H1 (cell line): ENCODE data around the gene RASA4B. TPM values are rescaled to one million over a fixed set of nuclear protein-coding genes. Genes with fewer than 3 reads are reported as not detected.

ENCODE experiments used
- CTCF ChIA-PET: fragments of 300-600 bp; sonication (Branson Sonifier 250); formaldehyde crosslinking; loops from one replicate; lab custom pipeline; 2021; ENCODE audit not compliant: partially characterized antibody; lab: Charles Lee
- POLR2A ChIA-PET: fragments of 300-600 bp; sonication (Branson Sonifier 250); formaldehyde crosslinking; loops from one replicate; lab custom pipeline; 2021; ENCODE audit warnings: inconsistent platforms; ENCODE audit not compliant: partially characterized antibody; lab: Charles Lee
- DNase-seq, 2 experiments: peaks; one replicate each; pipeline versions ENCODE4 v3.0.0 to v3.0.0-alpha.2; 2010 to 2022; ENCODE audit warnings: low spot score in 2 of 2, low read depth in 1 of 2, mixed read lengths in 1 of 2
- FAIRE-seq: peaks from 2 replicates; lab custom pipeline; 2011; peaks lifted over from hg19 to GRCh38; lab: Jason Lieb, UNC
- H2AFZ ChIP-seq: 2 replicates; pipeline ENCODE4 v1.8.1; 2012; ENCODE audit warnings: low read length, inconsistent platforms
- H2AK5ac ChIP-seq: 2 replicates; pipeline ENCODE4 v1.6.1; 2013; ENCODE audit warnings: low read depth, low read length
- H2BK120ac ChIP-seq: replicated peaks from 2 replicates; pipeline ENCODE3; 2013; ENCODE audit warnings: low read depth, low read length, inconsistent platforms
- H2BK12ac ChIP-seq: 2 replicates; pipeline ENCODE4 v1.6.1; 2013; ENCODE audit warnings: low read depth, low read length
- H2BK15ac ChIP-seq: 2 replicates; pipeline ENCODE4 v1.6.1; 2013; ENCODE audit warnings: low read length
- H2BK20ac ChIP-seq: 2 replicates; pipeline ENCODE4 v1.6.1; 2013; ENCODE audit warnings: low read length
- H2BK5ac ChIP-seq: 2 replicates; pipeline ENCODE4 v1.6.1; 2013; ENCODE audit warnings: low read depth, low read length
- H3K14ac ChIP-seq: 2 replicates; pipeline ENCODE4 v1.6.1; 2013; ENCODE audit warnings: inconsistent platforms; ENCODE audit not compliant: insufficient read length
- H3K18ac ChIP-seq: 2 replicates; pipeline ENCODE4 v1.6.1; 2013; ENCODE audit warnings: low read length; ENCODE audit errors: extremely low read depth
- H3K23ac ChIP-seq: 2 replicates; pipeline ENCODE4 v1.6.1; 2013; ENCODE audit warnings: inconsistent platforms; ENCODE audit not compliant: insufficient read length
- H3K23me2 ChIP-seq: 2 replicates; pipeline ENCODE4 v1.6.1; 2013; ENCODE audit warnings: low read depth, low read length
- H3K27ac ChIP-seq: 2 replicates; pipeline ENCODE4 v1.6.1; 2011; ENCODE audit warnings: low read depth, low read length, inconsistent platforms
- H3K27me3 ChIP-seq, 4 experiments: replicated peaks in 1 of 4; 1 replicate in 1 of 4; 2 replicates in 3 of 4; pipeline versions ENCODE4 v1.6.1 to v1.8.1; 2011 to 2013; ENCODE audit warnings: low read length in 3 of 4, mild to moderate bottlenecking in 3 of 4, inconsistent platforms in 2 of 4, mixed read lengths in 2 of 4, moderate library complexity in 1 of 4; ENCODE audit not compliant: control insufficient read depth in 3 of 4, insufficient read depth in 3 of 4; ENCODE audit errors: extremely low read depth in 1 of 4
- H3K36me3 ChIP-seq, 4 experiments: 2 replicates each; pipeline versions ENCODE4 v1.6.1 to v1.8.1; 2011 to 2013; ENCODE audit warnings: mild to moderate bottlenecking in 4 of 4, low read length in 3 of 4, moderate library complexity in 2 of 4, control low read depth in 1 of 4, inconsistent platforms in 1 of 4; ENCODE audit not compliant: insufficient read depth in 4 of 4, control insufficient read depth in 2 of 4
- H3K4ac ChIP-seq: replicated peaks from 2 replicates; pipeline ENCODE3; 2013; ENCODE audit warnings: low read length, low read depth, mixed read lengths, inconsistent platforms; ENCODE audit not compliant: insufficient read length
- H3K4me1 ChIP-seq, 4 experiments: replicated peaks in 1 of 4; 1 replicate in 1 of 4; 2 replicates in 3 of 4; pipeline versions ENCODE4 v1.6.1 to v1.8.1; 2011 to 2013; ENCODE audit warnings: low read length in 3 of 4, inconsistent platforms in 2 of 4, mixed read lengths in 1 of 4; ENCODE audit not compliant: insufficient read depth in 4 of 4, control insufficient read depth in 3 of 4
- H3K4me2 ChIP-seq, 2 experiments: 2 replicates each; pipeline versions ENCODE4 v1.6.1 to v1.8.1; 2011 to 2013; ENCODE audit warnings: low read depth in 2 of 2, low read length in 2 of 2, control low read depth in 1 of 2, inconsistent platforms in 1 of 2, mild to moderate bottlenecking in 1 of 2; ENCODE audit not compliant: insufficient read depth in 1 of 2
- H3K4me3 ChIP-seq, 4 experiments: fragments of 200-600, 300-600 bp in 1 of 4; sonication (generic), shearing (Covaris generic), sonication (Bioruptor Twin) in 1 of 4; 2 replicates each; pipeline versions ENCODE4 v1.5.1 to v1.8.1; 2011 to 2016; ENCODE audit warnings: low read length in 4 of 4, low read depth in 3 of 4, control low read depth in 2 of 4, inconsistent platforms in 2 of 4, mild to moderate bottlenecking in 2 of 4, mixed read lengths in 1 of 4, moderate library complexity in 1 of 4; ENCODE audit not compliant: insufficient read depth in 2 of 4; ENCODE audit errors: extremely low read depth in 1 of 4
- H3K56ac ChIP-seq: replicated peaks from 2 replicates; pipeline ENCODE3; 2013; ENCODE audit warnings: low read depth, mild to moderate bottlenecking, mixed read lengths, low read length, inconsistent platforms; ENCODE audit not compliant: insufficient read length
- H3K79me1 ChIP-seq: 2 replicates; pipeline ENCODE4 v1.6.1; 2013; ENCODE audit warnings: low read depth, low read length, control low read depth
- H3K79me2 ChIP-seq, 2 experiments: 2 replicates each; pipeline versions ENCODE4 v1.6.1 to v1.8.1; 2012 to 2013; ENCODE audit warnings: low read length in 2 of 2, mild to moderate bottlenecking in 2 of 2, inconsistent platforms in 1 of 2; ENCODE audit not compliant: insufficient read depth in 2 of 2, control insufficient read depth in 1 of 2
- H3K9ac ChIP-seq, 4 experiments: replicated peaks in 1 of 4; 1 replicate in 1 of 4; 2 replicates in 3 of 4; pipeline versions ENCODE4 v1.6.1 to v1.8.1; 2011 to 2013; ENCODE audit warnings: low read depth in 3 of 4, low read length in 3 of 4, control low read depth in 2 of 4, mild to moderate bottlenecking in 2 of 4, moderate library complexity in 2 of 4, inconsistent platforms in 1 of 4; ENCODE audit errors: extremely low read depth in 1 of 4
- H3K9me3 ChIP-seq, 2 experiments: 2 replicates each; pipeline versions ENCODE4 v1.6.1 to v1.8.1; 2012 to 2013; ENCODE audit warnings: mild to moderate bottlenecking in 2 of 2, moderate library complexity in 2 of 2, control low read depth in 1 of 2, inconsistent platforms in 1 of 2, low read depth in 1 of 2, low read length in 1 of 2, mixed read lengths in 1 of 2; ENCODE audit not compliant: insufficient read depth in 2 of 2
- H4K20me1 ChIP-seq, 2 experiments: replicated peaks in 1 of 2; 2 replicates each; pipeline versions ENCODE3 to v1.8.1; 2011 to 2013; ENCODE audit warnings: inconsistent platforms in 2 of 2, low read length in 2 of 2, mild to moderate bottlenecking in 1 of 2; ENCODE audit not compliant: insufficient read depth in 2 of 2, control insufficient read depth in 1 of 2
- H4K5ac ChIP-seq: 2 replicates; pipeline ENCODE4 v1.6.1; 2013; ENCODE audit warnings: low read length, low read depth, mixed read lengths, inconsistent platforms; ENCODE audit not compliant: insufficient read length
- H4K8ac ChIP-seq: 2 replicates; pipeline ENCODE4 v1.8.0; 2013; ENCODE audit warnings: mild to moderate bottlenecking, moderate library complexity, low read length, inconsistent platforms; ENCODE audit not compliant: insufficient read depth; ENCODE audit errors: extremely low read depth
- H4K91ac ChIP-seq: replicated peaks from 2 replicates; pipeline ENCODE3; 2013; ENCODE audit warnings: low read length, mixed read lengths, inconsistent platforms; ENCODE audit not compliant: insufficient read length
- BRCA1 ChIP-seq: IDR thresholded peaks from 2 replicates; pipeline ENCODE4 v1.6.1; 2012; ENCODE audit warnings: low read depth, low read length, improper control_type of control experiment
- KDM5A ChIP-seq: fragments of 200-600 bp; IDR thresholded peaks from 2 replicates; pipeline ENCODE4 v1.7.1; 2012; ENCODE audit warnings: mild to moderate bottlenecking, low read length, inconsistent platforms, mixed read lengths
- RBBP5 ChIP-seq: IDR thresholded peaks from 2 replicates; pipeline ENCODE4 v1.7.1; 2012; ENCODE audit warnings: low read depth, mild to moderate bottlenecking, inconsistent platforms, low read length, moderate library complexity, borderline replicate concordance
- SAP30 ChIP-seq: fragments of 300-600 bp; sonication (generic); IDR thresholded peaks from 2 replicates; pipeline ENCODE4 v1.7.1; 2012; ENCODE audit warnings: low read length, moderate library complexity, mild to moderate bottlenecking, inconsistent platforms; ENCODE audit not compliant: insufficient read depth, insufficient replicate concordance
- TBP ChIP-seq: IDR thresholded peaks from 2 replicates; pipeline ENCODE4 v1.6.1; 2011; ENCODE audit warnings: low read depth, low read length, improper control_type of control experiment
- YY1 ChIP-seq: IDR thresholded peaks from 2 replicates; pipeline ENCODE4 v1.6.1; 2011; ENCODE audit warnings: low read depth, mild to moderate bottlenecking, low read length
- WGBS, 2 experiments: shearing (Covaris generic) in 1 of 2; methylation state at CpG; one replicate each; pipeline versions ENCODE4 v1.1.6 to v1.1.7; 2013 to 2015; ENCODE audit warnings: low lambda C conversion rate in 2 of 2, mixed read lengths in 2 of 2, inconsistent platforms in 1 of 2, low coverage in 1 of 2, missing lambda C conversion rate in 1 of 2; ENCODE audit not compliant: insufficient replicate concordance in 2 of 2, insufficient coverage in 1 of 2, insufficient read length in 1 of 2; ENCODE audit errors: extremely low coverage in 1 of 2, missing lambda C conversion rate in 1 of 2; 5-methylcytosine and 5-hydroxymethylcytosine counted together
- polyA plus RNA-seq, 7 experiments: library from polyadenylated mRNA; depleted of rRNA in 3 of 7; stranded (reverse) in 5 of 7; unstranded in 2 of 7; fragments of >200 nt in 5 of 7; fragments of 200-250 nt in 2 of 7; gene quantifications; 1 replicate in 5 of 7; 2 replicates in 1 of 7; 4 replicates in 1 of 7; pipeline versions ENCODE4 v1.2.1 to v1.2.3, GENCODE V29; 2011 to 2013; ENCODE audit warnings: missing spikeins in 2 of 7, mixed read lengths in 2 of 7
- total RNA-seq: library from RNA; stranded (reverse); fragmentation: NEBNext Ultra II Directional; extraction: Animal tissue kit (Norgen Biotek cat#: 25700); gene quantifications from 2 replicates; pipeline ENCODE4 v1.2.1, GENCODE V29; 2021

Gene RASA4B
- total and polyA plus RNA-seq, 2 of the 8 experiments (the other 6 are each of a cell fraction or from before 2014, with no cell fraction given) = 3.4 to 6.7 TPM

DNA sequence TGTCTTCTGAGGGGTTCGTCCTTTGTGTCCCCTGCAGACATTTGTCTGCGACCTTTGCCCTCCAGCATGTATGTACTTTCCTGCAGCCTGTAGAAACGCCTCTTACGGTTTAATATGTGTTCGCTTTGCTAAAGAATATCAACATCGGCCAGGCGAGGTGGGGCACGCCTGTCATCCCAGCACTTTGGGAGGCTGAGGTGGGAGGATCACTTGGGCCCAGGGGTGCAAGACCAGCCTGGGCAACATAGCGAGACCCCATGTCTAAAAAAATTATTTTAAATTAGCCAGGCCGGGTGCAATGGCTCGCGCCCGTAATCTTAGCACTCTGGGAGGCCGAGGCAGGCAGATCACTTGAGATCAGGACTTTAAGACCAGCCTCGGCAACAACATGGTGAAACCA lies 68.4 kb downstream of the RASA4B start:
- no peak overlapping the region for H2BK120ac ChIP-seq
- CTCF ChIA-PET = interaction anchor here (0.9 to 4.0 kb wide), 6 partner anchors 8 to 45 kb away, joined by 3 to 22 read pairs (median 4); partner anchors contain the start of genes ALKBH4 and LRWD1
- no peak overlapping the region for H3K56ac ChIP-seq
- no peak overlapping the region for H4K5ac ChIP-seq
- H3K36me3 ChIP-seq = peaks cover 2 to 17% (median 6%) of the 10 kb centered on the region in 4 experiments; a peak in 5 of 8 replicates
- no peaks in the 10 kb centered on the region for H3K27me3 ChIP-seq
- H2AFZ ChIP-seq = no peak overlapping the region
- no peak for TF ChIP-seq TBP
- no peak for TF ChIP-seq BRCA1
- no peak for TF ChIP-seq RBBP5
- no peak for TF ChIP-seq YY1
- TF ChIP-seq KDM5A = no peak
- no peak for TF ChIP-seq SAP30
- no peak overlapping the region for H2BK12ac ChIP-seq
- H3K4me2 ChIP-seq = no peak overlapping the region
- H3K79me1 ChIP-seq = no peaks in the 10 kb centered on the region
- no peak overlapping the region for H3K18ac ChIP-seq
- no peak overlapping the region for H4K91ac ChIP-seq
- peaks cover 0 to 3% (median 0%) of the 10 kb centered on the region in 4 experiments; a peak in 2 of 7 replicates for H3K4me1 ChIP-seq
- no peak overlapping the region for H2AK5ac ChIP-seq
- H3K14ac ChIP-seq = no peak overlapping the region
- no peak overlapping the region for H2BK20ac ChIP-seq
- no peak overlapping the region for H3K23ac ChIP-seq
- POLR2A ChIA-PET = interaction anchor here (0.7 to 0.9 kb wide), 2 partner anchors 23 to 53 kb away, joined by 3 read pairs; partner anchors contain the start of gene PRKRIP1
- H3K27ac ChIP-seq = no peak overlapping the region
- WGBS, 2 experiments = 91% methylated on average over 15 of the region's 15 CpGs; no CpG with 5 or more reads in 1 of the 2 experiments
- no peak overlapping the region for H3K9ac ChIP-seq
- H3K4ac ChIP-seq = no peak overlapping the region
- no peak overlapping the region for H3K4me3 ChIP-seq
- H2BK5ac ChIP-seq = no peak overlapping the region
- H4K8ac ChIP-seq = no peak overlapping the region
- FAIRE-seq = no peak
- H3K23me2 ChIP-seq = no peaks in the 10 kb centered on the region; the same call in 1 of the 2 replicates
- no peaks in the 10 kb centered on the region for H3K79me2 ChIP-seq
- H2BK15ac ChIP-seq = no peak overlapping the region
- H4K20me1 ChIP-seq = peaks cover 0 to 3% of the 10 kb centered on the region in 2 experiments
- no peak for DNase-seq
- no peaks in the 10 kb centered on the region for H3K9me3 ChIP-seq
